ENCODE results near the gene XYLT1. TPM values are rescaled to one million over a fixed set of nuclear protein-coding genes. Genes with fewer than 3 reads are reported as not detected.

Gene XYLT1
- polyA plus RNA-seq, 1 donor from 2014 or later: 3.3 TPM

- Histone ChIP-seq H3K27me3 (ENCODE audit: insufficient read depth, low read depth, low read length) (no peaks in the 10 kb centered on the region), H3K4me3 (ENCODE audit: low read length) (no peak overlapping the region), H3K9ac (ENCODE audit: low read length) (no peak overlapping the region), H2AFZ (ENCODE audit: low read depth, low read length) (no peak overlapping the region), H3K9me3 (ENCODE audit: low read length) (no peaks in the 10 kb centered on the region), H3K36me3 (ENCODE audit: insufficient read depth, low read length) (no peaks in the 10 kb centered on the region), H3K79me2 (replicated peaks; ENCODE audit: insufficient read depth, low read length) (peaks cover 24% of the 10 kb centered on the region), H4K20me1 (ENCODE audit: insufficient read depth) (no peaks in the 10 kb centered on the region), H3K27ac (ENCODE audit: low read length) (no peak overlapping the region), H3F3A (ENCODE audit: insufficient read depth, low read length, poor library complexity, severe bottlenecking) (no peaks in the 10 kb centered on the region), H3K9me2 (ENCODE audit: insufficient read depth, low read length) (no peaks in the 10 kb centered on the region), H3K4me2 (ENCODE audit: low read length) (no peak overlapping the region)
- TF ChIP-seq SMC3 (conservative IDR thresholded peaks at IDR 0.05; ENCODE audit: poor library complexity) (no peak), TAF1 (IDR thresholded peaks at IDR 0.05; ENCODE audit: low read depth) (no peak), RAD21 (conservative IDR thresholded peaks at IDR 0.05) (no peak), CTCF (IDR thresholded peaks at IDR 0.05; ENCODE audit: poor library complexity, severe bottlenecking) (no peak), EZH2 (IDR thresholded peaks at IDR 0.05; ENCODE audit: borderline replicate concordance, insufficient read depth, low read length, poor library complexity, severe bottlenecking) (no peak), EP300 (conservative IDR thresholded peaks at IDR 0.05; ENCODE audit: poor library complexity, severe bottlenecking) (no peak), MXI1 (conservative IDR thresholded peaks at IDR 0.05; ENCODE audit: poor library complexity, severe bottlenecking) (no peak), POLR2AphosphoS5 (IDR thresholded peaks at IDR 0.05) (no peak)
- TF ChIP-seq, protein P1, sequence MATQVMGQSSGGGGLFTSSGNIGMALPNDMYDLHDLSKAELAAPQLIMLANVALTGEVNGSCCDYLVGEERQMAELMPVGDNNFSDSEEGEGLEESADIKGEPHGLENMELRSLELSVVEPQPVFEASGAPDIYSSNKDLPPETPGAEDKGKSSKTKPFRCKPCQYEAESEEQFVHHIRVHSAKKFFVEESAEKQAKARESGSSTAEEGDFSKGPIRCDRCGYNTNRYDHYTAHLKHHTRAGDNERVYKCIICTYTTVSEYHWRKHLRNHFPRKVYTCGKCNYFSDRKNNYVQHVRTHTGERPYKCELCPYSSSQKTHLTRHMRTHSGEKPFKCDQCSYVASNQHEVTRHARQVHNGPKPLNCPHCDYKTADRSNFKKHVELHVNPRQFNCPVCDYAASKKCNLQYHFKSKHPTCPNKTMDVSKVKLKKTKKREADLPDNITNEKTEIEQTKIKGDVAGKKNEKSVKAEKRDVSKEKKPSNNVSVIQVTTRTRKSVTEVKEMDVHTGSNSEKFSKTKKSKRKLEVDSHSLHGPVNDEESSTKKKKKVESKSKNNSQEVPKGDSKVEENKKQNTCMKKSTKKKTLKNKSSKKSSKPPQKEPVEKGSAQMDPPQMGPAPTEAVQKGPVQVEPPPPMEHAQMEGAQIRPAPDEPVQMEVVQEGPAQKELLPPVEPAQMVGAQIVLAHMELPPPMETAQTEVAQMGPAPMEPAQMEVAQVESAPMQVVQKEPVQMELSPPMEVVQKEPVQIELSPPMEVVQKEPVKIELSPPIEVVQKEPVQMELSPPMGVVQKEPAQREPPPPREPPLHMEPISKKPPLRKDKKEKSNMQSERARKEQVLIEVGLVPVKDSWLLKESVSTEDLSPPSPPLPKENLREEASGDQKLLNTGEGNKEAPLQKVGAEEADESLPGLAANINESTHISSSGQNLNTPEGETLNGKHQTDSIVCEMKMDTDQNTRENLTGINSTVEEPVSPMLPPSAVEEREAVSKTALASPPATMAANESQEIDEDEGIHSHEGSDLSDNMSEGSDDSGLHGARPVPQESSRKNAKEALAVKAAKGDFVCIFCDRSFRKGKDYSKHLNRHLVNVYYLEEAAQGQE (IDR thresholded peaks at IDR 0.05; ENCODE audit: borderline replicate concordance): no peak
Observed at GRCh38 chr16:17381784-17382183, 89.0 kb downstream of the XYLT1 start.

- Histone ChIP-seq H3K4me2 (ENCODE audit: low read length) (no peak overlapping the region), H4K20me1 (ENCODE audit: insufficient read depth) (no peaks in the 10 kb centered on the region), H3F3A (ENCODE audit: insufficient read depth, low read length, poor library complexity, severe bottlenecking) (no peaks in the 10 kb centered on the region), H3K27me3 (ENCODE audit: insufficient read depth, low read depth, low read length) (no peaks in the 10 kb centered on the region), H3K9ac (ENCODE audit: low read length) (peak overlapping the region; percentile 7), H3K36me3 (ENCODE audit: insufficient read depth, low read length) (no peaks in the 10 kb centered on the region), H3K9me3 (ENCODE audit: low read length) (no peaks in the 10 kb centered on the region), H3K27ac (ENCODE audit: low read length) (no peak overlapping the region), H3K4me3 (ENCODE audit: low read length) (no peak overlapping the region), H3K9me2 (ENCODE audit: insufficient read depth, low read length) (no peaks in the 10 kb centered on the region), H2AFZ (ENCODE audit: low read depth, low read length) (no peak overlapping the region), H3K79me2 (replicated peaks; ENCODE audit: insufficient read depth, low read length) (peaks cover 17% of the 10 kb centered on the region)
- TF ChIP-seq, protein P1 (IDR thresholded peaks at IDR 0.05; ENCODE audit: borderline replicate concordance): no peak
- TF ChIP-seq SMC3 (conservative IDR thresholded peaks at IDR 0.05; ENCODE audit: poor library complexity) (no peak), CTCF (IDR thresholded peaks at IDR 0.05; ENCODE audit: poor library complexity, severe bottlenecking) (no peak), POLR2AphosphoS5 (IDR thresholded peaks at IDR 0.05) (no peak), MXI1 (conservative IDR thresholded peaks at IDR 0.05; ENCODE audit: poor library complexity, severe bottlenecking) (no peak), EZH2 (IDR thresholded peaks at IDR 0.05; ENCODE audit: borderline replicate concordance, insufficient read depth, low read length, poor library complexity, severe bottlenecking) (no peak), EP300 (conservative IDR thresholded peaks at IDR 0.05; ENCODE audit: poor library complexity, severe bottlenecking) (no peak), TAF1 (IDR thresholded peaks at IDR 0.05; ENCODE audit: low read depth) (no peak), RAD21 (conservative IDR thresholded peaks at IDR 0.05) (no peak)
Observed at GRCh38 chr16:17380613-17381012, 90.1 kb downstream of the XYLT1 start.
